GM12891 (cell line): ENCODE data around the gene ITPR3.
A peak's percentile ranks its signal among the peaks of the same experiment; 100 is the strongest.

ENCODE experiments used
- DNase-seq: peaks from one replicate; pipeline ENCODE4 v3.0.0; 2011; ENCODE audit warnings: low spot score; ENCODE audit not compliant: insufficient read length
- FAIRE-seq: peaks from 2 replicates; lab custom pipeline; 2011; peaks lifted over from hg19 to GRCh38; lab: Jason Lieb, UNC
- PAX5 ChIP-seq: IDR thresholded peaks from 2 replicates; pipeline ENCODE4 v1.6.1; 2011; ENCODE audit warnings: low read length, moderate library complexity, mild to moderate bottlenecking; ENCODE audit not compliant: insufficient read depth, severe bottlenecking
- POLR2A ChIP-seq: IDR thresholded peaks from 2 replicates; pipeline ENCODE4 v1.6.1; 2011; ENCODE audit warnings: low read depth, low read length, control low read depth
- POLR2AphosphoS5 ChIP-seq: IDR thresholded peaks from 2 replicates; pipeline ENCODE4 v1.6.1; 2011; ENCODE audit warnings: low read depth, low read length, control low read depth
- POU2F2 ChIP-seq: IDR thresholded peaks from 2 replicates; pipeline ENCODE4 v1.6.1; 2011; ENCODE audit warnings: low read depth, mild to moderate bottlenecking, control low read depth, low read length, moderate library complexity
- SPI1 ChIP-seq: IDR thresholded peaks from 2 replicates; pipeline ENCODE4 v1.6.1; 2011; ENCODE audit warnings: low read depth, low read length, control low read depth
- TAF1 ChIP-seq: IDR thresholded peaks from 2 replicates; pipeline ENCODE4 v1.6.1; 2011; ENCODE audit warnings: low read depth, low read length, control low read depth

The ITPR3 gene

GRCh38 chr6:33685411-33686224, 64.5 kb downstream of the ITPR3 start:
- TF ChIP-seq TAF1 (no peak), POLR2A (no peak), PAX5 (no peak), POLR2AphosphoS5 (no peak), POU2F2 (no peak), SPI1 (no peak)
- FAIRE-seq (no peak), DNase-seq (no peak)

- peak; percentile 59 for FAIRE-seq
- TF ChIP-seq PAX5: no peak
- no peak for TF ChIP-seq POU2F2
- no peak for TF ChIP-seq POLR2AphosphoS5
- no peak for TF ChIP-seq TAF1
- TF ChIP-seq SPI1: no peak
- TF ChIP-seq POLR2A: no peak
- no peak for DNase-seq
These were observed 65.3 kb downstream of the ITPR3 start for GRCh38 chr6:33686225-33686924.

- DNase-seq: no peak
- no peak for FAIRE-seq
- TF ChIP-seq POLR2A (no peak), PAX5 (no peak), POU2F2 (no peak), SPI1 (no peak), POLR2AphosphoS5 (no peak), TAF1 (no peak)
These were observed 66.2 kb downstream of the ITPR3 start for GRCh38 chr6:33686981-33687975.

GRCh38 chr6:33688006-33688405, 66.9 kb downstream of the ITPR3 start:
- FAIRE-seq: no peak
- TF ChIP-seq POU2F2 (no peak), POLR2AphosphoS5 (no peak), POLR2A (no peak), TAF1 (no peak), SPI1 (no peak), PAX5 (no peak)
- no peak for DNase-seq

- DNase-seq: no peak
- TF ChIP-seq TAF1: no peak
- TF ChIP-seq POU2F2: no peak
- TF ChIP-seq POLR2A: no peak
- TF ChIP-seq POLR2AphosphoS5: no peak
- TF ChIP-seq SPI1: no peak
- no peak for TF ChIP-seq PAX5
- no peak for FAIRE-seq
These were observed 67.5 kb downstream of the ITPR3 start for GRCh38 chr6:33688451-33689147.

- TF ChIP-seq SPI1 (no peak), TAF1 (no peak), POU2F2 (no peak), POLR2A (no peak), PAX5 (no peak), POLR2AphosphoS5 (no peak)
- DNase-seq: no peak
- FAIRE-seq: no peak
These were observed 68.0 kb downstream of the ITPR3 start for GRCh38 chr6:33689148-33689494.

- no peak for DNase-seq
- TF ChIP-seq TAF1 (no peak), POU2F2 (no peak), POLR2A (no peak), SPI1 (no peak), PAX5 (no peak), POLR2AphosphoS5 (no peak)
- FAIRE-seq: no peak
These were observed 68.8 kb downstream of the ITPR3 start for GRCh38 chr6:33689879-33690278.

GRCh38 chr6:33690766-33691165, 69.6 kb downstream of the ITPR3 start:
- TF ChIP-seq TAF1 (no peak), POU2F2 (no peak), PAX5 (no peak), POLR2AphosphoS5 (no peak), SPI1 (no peak), POLR2A (no peak)
- FAIRE-seq (no peak), DNase-seq (no peak)
